Spleen (tissue), 11 donors: Measurements from ENCODE around the gene STXBP6. TPM values are rescaled to one million over a fixed set of nuclear protein-coding genes. Genes with fewer than 3 reads are reported as not detected.

Source experiments
- DNase-seq: peaks from one replicate; pipeline ENCODE4 v3.0.0-alpha.2; 2020
- H3K27ac ChIP-seq, 8 donors: fragments of 200-600 bp; sonication (generic) in 7 of 8; 1 replicate in 4 of 8; 2 replicates in 4 of 8; pipeline versions ENCODE4 v1.5.0 to v1.8.0; 2016 to 2021; ENCODE audit warnings: inconsistent platforms in 4 of 8, mild to moderate bottlenecking in 4 of 8, moderate library complexity in 1 of 8
- H3K27me3 ChIP-seq, 7 donors: fragments of 200-600 bp; sonication (generic) in 6 of 7; replicated peaks in 1 of 7; 1 replicate in 4 of 7; 2 replicates in 3 of 7; pipeline versions ENCODE4 v1.5.0 to v1.8.0; 2016 to 2021; ENCODE audit warnings: inconsistent platforms in 3 of 7, mild to moderate bottlenecking in 1 of 7
- H3K36me3 ChIP-seq, 6 donors: fragments of 200-600 bp; sonication (generic) in 5 of 6; 1 replicate in 4 of 6; 2 replicates in 2 of 6; pipeline versions ENCODE4 v1.5.0 to v1.8.0; 2016 to 2021; ENCODE audit warnings: inconsistent platforms in 2 of 6
- H3K4me1 ChIP-seq, 6 donors: fragments of 200-600 bp; sonication (generic) in 5 of 6; 1 replicate in 3 of 6; 2 replicates in 3 of 6; pipeline versions ENCODE4 v1.5.0 to v1.8.0; 2016 to 2021; ENCODE audit warnings: inconsistent platforms in 3 of 6
- H3K4me3 ChIP-seq, 8 donors: fragments of 200-600 bp; sonication (generic) in 7 of 8; 1 replicate in 4 of 8; 2 replicates in 4 of 8; pipeline versions ENCODE4 v1.5.0 to v1.8.0; 2016 to 2021; ENCODE audit warnings: inconsistent platforms in 4 of 8, mild to moderate bottlenecking in 4 of 8, moderate library complexity in 2 of 8
- H3K9me3 ChIP-seq, 8 donors: fragments of 200-600 bp; sonication (generic) in 7 of 8; 1 replicate in 4 of 8; 2 replicates in 4 of 8; pipeline versions ENCODE4 v1.5.0 to v1.8.0; 2016 to 2021; ENCODE audit warnings: inconsistent platforms in 4 of 8
- POLR2A ChIP-seq, 3 donors: fragments of 450-650 bp; IDR thresholded peaks; one replicate each; pipeline ENCODE4 v1.5.1; 2017; ENCODE audit warnings: antibody characterized with exemption in 3 of 3, mild to moderate bottlenecking in 1 of 3
- POLR2AphosphoS5 ChIP-seq, 3 donors: sonication (generic); formaldehyde crosslinking; IDR thresholded peaks; one replicate each; pipeline ENCODE4 v1.5.1; 2017; ENCODE audit warnings: antibody characterized with exemption in 3 of 3
- WGBS, 5 donors: extraction: QIAGEN DNeasy Blood & Tissue Kit in 3 of 5; methylation state at CpG; one replicate each; pipeline versions ENCODE4 v1.1.5 to v1.1.7; 2013 to 2018; 5-methylcytosine and 5-hydroxymethylcytosine counted together
- intact Hi-C: fragments of 100-400 bp; cut with DNase I; formaldehyde crosslinking; loops from one replicate; pipeline ENCODE4 v1.15.0; 2023; ENCODE audit warnings: low total_unique reads
- polyA plus RNA-seq, 3 donors: library from polyadenylated mRNA; stranded (reverse); fragments of 200-250 nt; gene quantifications; one replicate each; pipeline ENCODE4 v1.2.1, GENCODE V29; 2013
- total RNA-seq, 7 donors: library from RNA; depleted of rRNA in 3 of 7; stranded (reverse); fragments of >200 nt in 3 of 7; fragmentation: NEBNext Ultra II Directional in 4 of 7; extraction: Animal tissue kit (Norgen Biotek cat#: 25700) in 4 of 7; gene quantifications; one replicate each; pipeline versions ENCODE4 v1.1.0 to v1.2.1, GENCODE V29; 2016 to 2021
- TF ChIP-seq, protein P1 (sequence below), 11 experiments: fragments of 200-600 bp in 7 of 11; fragments of 450-650 bp in 4 of 11; sonication (generic) in 4 of 11; IDR thresholded peaks in 8 of 11; conservative IDR thresholded peaks in 3 of 11; 1 replicate in 7 of 11; 2 replicates in 4 of 11; pipeline versions ENCODE4 v1.4.0 to v1.8.0; 2016 to 2021; ENCODE audit warnings: antibody characterized with exemption in 11 of 11, inconsistent platforms in 4 of 11, mild to moderate bottlenecking in 1 of 11
- donor health status: healthy with polysubstance abuse.
- donor health status: DM: no; HTN: no; CAD: no; lungs with moderate emphysema.
- donor health status: DM: no; HTN: no; CAD: no.
- donor health status: Bipolar disorder and iron deficiency.
- donor health status: healthy.
- donor health status: DM: no; HTN: no; CAD: no.
- donor health status: DM: yes; HTN: yes; CAD: no.

The STXBP6 gene
- total and polyA plus RNA-seq, 10 donors = 0.76 to 1.4 (median 0.87) TPM

GRCh38 chr14:25094171-25094907 lies 44.4 kb upstream of the STXBP6 start:
- H3K4me3 ChIP-seq = no peak overlapping the region
- TF ChIP-seq, protein P1, sequence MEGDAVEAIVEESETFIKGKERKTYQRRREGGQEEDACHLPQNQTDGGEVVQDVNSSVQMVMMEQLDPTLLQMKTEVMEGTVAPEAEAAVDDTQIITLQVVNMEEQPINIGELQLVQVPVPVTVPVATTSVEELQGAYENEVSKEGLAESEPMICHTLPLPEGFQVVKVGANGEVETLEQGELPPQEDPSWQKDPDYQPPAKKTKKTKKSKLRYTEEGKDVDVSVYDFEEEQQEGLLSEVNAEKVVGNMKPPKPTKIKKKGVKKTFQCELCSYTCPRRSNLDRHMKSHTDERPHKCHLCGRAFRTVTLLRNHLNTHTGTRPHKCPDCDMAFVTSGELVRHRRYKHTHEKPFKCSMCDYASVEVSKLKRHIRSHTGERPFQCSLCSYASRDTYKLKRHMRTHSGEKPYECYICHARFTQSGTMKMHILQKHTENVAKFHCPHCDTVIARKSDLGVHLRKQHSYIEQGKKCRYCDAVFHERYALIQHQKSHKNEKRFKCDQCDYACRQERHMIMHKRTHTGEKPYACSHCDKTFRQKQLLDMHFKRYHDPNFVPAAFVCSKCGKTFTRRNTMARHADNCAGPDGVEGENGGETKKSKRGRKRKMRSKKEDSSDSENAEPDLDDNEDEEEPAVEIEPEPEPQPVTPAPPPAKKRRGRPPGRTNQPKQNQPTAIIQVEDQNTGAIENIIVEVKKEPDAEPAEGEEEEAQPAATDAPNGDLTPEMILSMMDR (IDR thresholded peaks at IDR 0.05 in 8 of 11, conservative IDR thresholded peaks at IDR 0.05 in 3 of 11) = no peak
- no peaks in the 10 kb centered on the region for H3K4me1 ChIP-seq
- no peak for DNase-seq
- peaks cover 0 to 5% (median 0%) of the 10 kb centered on the region in 7 donors for H3K27me3 ChIP-seq
- H3K36me3 ChIP-seq = no peaks in the 10 kb centered on the region
- no peaks in the 10 kb centered on the region for H3K9me3 ChIP-seq
- H3K27ac ChIP-seq = no peak overlapping the region
- 53 to 67% (median 60%) methylated on average over 9 of the region's 9 CpGs for WGBS, 5 donors
- intact Hi-C loops = no loop called here

DNA sequence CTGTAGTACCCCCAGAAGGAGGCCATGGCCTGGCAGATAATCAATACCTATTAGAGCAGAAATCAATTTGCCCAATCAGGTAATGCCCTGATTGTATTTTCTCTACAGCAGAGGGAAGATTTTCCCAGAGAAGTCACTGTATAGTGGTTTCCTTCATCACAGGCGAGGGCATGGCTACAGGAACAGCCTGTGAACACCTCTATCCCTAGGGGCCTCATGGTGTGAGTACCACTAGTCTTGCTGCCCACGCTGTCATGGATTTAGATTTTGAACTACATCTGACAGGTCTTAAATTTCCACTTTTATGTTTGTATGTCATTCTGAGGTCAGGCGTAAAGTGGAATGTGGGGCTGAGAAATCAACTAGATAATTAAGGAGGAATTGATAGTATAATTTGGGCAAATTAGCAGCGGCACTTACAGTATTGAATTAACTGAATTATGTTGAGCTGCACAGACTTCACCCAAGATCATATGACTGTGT lies 42.4 kb upstream of the STXBP6 start:
- no peak overlapping the region for H3K4me3 ChIP-seq
- H3K36me3 ChIP-seq = no peaks in the 10 kb centered on the region
- peaks cover 0 to 17% (median 0%) of the 10 kb centered on the region in 7 donors for H3K27me3 ChIP-seq
- WGBS, 5 donors = 82 to 90% (median 90%) methylated on average over 4 of the region's 4 CpGs
- no peaks in the 10 kb centered on the region for H3K4me1 ChIP-seq
- TF ChIP-seq POLR2AphosphoS5 (IDR thresholded peaks at IDR 0.05) (no peak), POLR2A (IDR thresholded peaks at IDR 0.05) (no peak)
- TF ChIP-seq, protein P1 (IDR thresholded peaks at IDR 0.05 in 8 of 11, conservative IDR thresholded peaks at IDR 0.05 in 3 of 11) = no peak
- intact Hi-C loops = no loop called here
- DNase-seq = no peak
- no peaks in the 10 kb centered on the region for H3K9me3 ChIP-seq
- no peak overlapping the region for H3K27ac ChIP-seq

DNA sequence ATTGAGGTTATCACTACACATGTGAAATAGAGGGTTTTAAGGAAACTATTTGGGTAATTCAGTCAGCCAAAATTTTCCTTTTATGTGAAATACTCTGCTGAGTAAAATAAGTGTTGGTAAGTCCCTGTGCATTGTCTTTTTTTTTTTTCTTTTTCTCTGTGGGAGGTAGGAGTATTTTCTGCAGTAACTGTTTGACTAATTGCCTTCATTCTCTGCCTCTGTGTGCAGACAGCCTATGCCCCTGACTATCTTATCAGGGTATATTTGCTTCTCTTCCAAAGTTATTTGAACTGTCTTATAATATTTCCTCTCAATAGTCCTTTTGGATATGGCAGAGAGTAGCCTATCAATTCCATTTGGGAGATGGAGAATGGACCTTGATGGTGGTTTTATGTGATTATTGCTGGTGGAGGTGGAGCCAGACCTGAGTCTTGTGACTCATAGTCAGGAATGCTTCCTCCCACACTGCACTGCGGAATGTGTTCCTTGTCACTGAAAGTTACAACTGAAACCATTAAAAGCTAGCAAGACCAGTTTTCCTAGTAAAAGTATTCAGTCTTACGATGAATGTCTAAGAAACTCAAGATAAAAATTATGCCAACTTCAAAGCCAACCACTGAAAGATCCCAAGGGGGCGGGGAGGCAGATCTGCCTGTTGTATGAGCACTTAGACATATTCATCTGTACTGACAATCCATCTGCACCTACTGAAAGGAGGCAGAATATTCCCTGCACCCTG lies 40.9 kb upstream of the STXBP6 start:
- Histone ChIP-seq H3K4me3 (no peak overlapping the region), H3K36me3 (no peaks in the 10 kb centered on the region), H3K9me3 (no peaks in the 10 kb centered on the region), H3K4me1 (no peaks in the 10 kb centered on the region), H3K27me3 (peaks cover 0 to 17% (median 0%) of the 10 kb centered on the region in 7 donors), H3K27ac (no peak overlapping the region)
- WGBS, 5 donors = 81 to 95% (median 82%) methylated on average over 3 of the region's 3 CpGs
- no peak for DNase-seq
- intact Hi-C loops = no loop called here
- TF ChIP-seq, protein P1 (IDR thresholded peaks at IDR 0.05 in 8 of 11, conservative IDR thresholded peaks at IDR 0.05 in 3 of 11) = no peak
- TF ChIP-seq POLR2AphosphoS5 (IDR thresholded peaks at IDR 0.05) (no peak), POLR2A (IDR thresholded peaks at IDR 0.05) (no peak)

- no peak overlapping the region for H3K27ac ChIP-seq
- WGBS, 5 donors = 73 to 82% (median 79%) methylated on average over 2 of the region's 2 CpGs
- H3K36me3 ChIP-seq = no peaks in the 10 kb centered on the region
- TF ChIP-seq, protein P1 (IDR thresholded peaks at IDR 0.05 in 8 of 11, conservative IDR thresholded peaks at IDR 0.05 in 3 of 11) = no peak
- TF ChIP-seq POLR2AphosphoS5 (IDR thresholded peaks at IDR 0.05) (no peak), POLR2A (IDR thresholded peaks at IDR 0.05) (no peak)
- intact Hi-C loops = no loop called here
- no peaks in the 10 kb centered on the region for H3K4me1 ChIP-seq
- H3K4me3 ChIP-seq = no peak overlapping the region
- H3K9me3 ChIP-seq = no peaks in the 10 kb centered on the region
- H3K27me3 ChIP-seq = peaks cover 0 to 17% (median 0%) of the 10 kb centered on the region in 7 donors
- DNase-seq = no peak
Observed at GRCh38 chr14:25090256-25090655, 40.3 kb upstream of the STXBP6 start.
